ENCODE results near the gene FJX1.

Gene FJX1

DNA sequence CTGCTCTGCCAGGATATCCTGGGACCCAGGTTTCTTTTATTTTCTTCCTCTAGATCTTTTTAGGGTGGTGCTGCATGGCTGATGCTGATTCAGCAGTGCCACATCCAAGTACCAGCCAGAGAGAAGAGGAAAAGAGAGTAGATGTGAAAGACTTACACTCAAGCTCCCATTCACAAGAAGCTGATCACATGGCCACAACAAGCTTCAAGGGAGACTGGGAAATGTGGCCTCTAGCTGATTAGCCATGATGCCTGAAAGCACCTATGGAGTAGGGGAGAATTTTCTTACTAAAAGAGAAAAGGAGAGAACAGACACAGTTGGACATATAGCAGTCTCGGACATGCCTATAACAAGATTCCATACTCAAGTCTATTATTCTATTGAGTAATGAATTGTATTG, 34.4 kb upstream of the FJX1 start:
- H3K27ac ChIP-seq (ENCODE audit: low read depth, low read length, poor library complexity, severe bottlenecking), result no peak overlapping the region
- H3K9ac ChIP-seq (ENCODE audit: low read length), result no peak overlapping the region
- H2AFZ ChIP-seq (ENCODE audit: low read length), result no peak overlapping the region
- H3K27me3 ChIP-seq (ENCODE audit: insufficient read depth, low read length), result no peaks in the 10 kb centered on the region
- no peaks in the 10 kb centered on the region for H4K20me1 ChIP-seq (ENCODE audit: insufficient read depth, low read length)
- TF ChIP-seq EZH2 (IDR thresholded peaks at IDR 0.05; ENCODE audit: borderline replicate concordance, low read length), result no peak
- TF ChIP-seq, protein P1, sequence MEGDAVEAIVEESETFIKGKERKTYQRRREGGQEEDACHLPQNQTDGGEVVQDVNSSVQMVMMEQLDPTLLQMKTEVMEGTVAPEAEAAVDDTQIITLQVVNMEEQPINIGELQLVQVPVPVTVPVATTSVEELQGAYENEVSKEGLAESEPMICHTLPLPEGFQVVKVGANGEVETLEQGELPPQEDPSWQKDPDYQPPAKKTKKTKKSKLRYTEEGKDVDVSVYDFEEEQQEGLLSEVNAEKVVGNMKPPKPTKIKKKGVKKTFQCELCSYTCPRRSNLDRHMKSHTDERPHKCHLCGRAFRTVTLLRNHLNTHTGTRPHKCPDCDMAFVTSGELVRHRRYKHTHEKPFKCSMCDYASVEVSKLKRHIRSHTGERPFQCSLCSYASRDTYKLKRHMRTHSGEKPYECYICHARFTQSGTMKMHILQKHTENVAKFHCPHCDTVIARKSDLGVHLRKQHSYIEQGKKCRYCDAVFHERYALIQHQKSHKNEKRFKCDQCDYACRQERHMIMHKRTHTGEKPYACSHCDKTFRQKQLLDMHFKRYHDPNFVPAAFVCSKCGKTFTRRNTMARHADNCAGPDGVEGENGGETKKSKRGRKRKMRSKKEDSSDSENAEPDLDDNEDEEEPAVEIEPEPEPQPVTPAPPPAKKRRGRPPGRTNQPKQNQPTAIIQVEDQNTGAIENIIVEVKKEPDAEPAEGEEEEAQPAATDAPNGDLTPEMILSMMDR (IDR thresholded peaks at IDR 0.05; ENCODE audit: low read length), result no peak
- H3K79me2 ChIP-seq (ENCODE audit: insufficient read depth, low read length), result no peaks in the 10 kb centered on the region
- no peaks in the 10 kb centered on the region for H3K9me2 ChIP-seq (ENCODE audit: low read depth, low read length)
- H3K4me1 ChIP-seq (ENCODE audit: insufficient read depth, low read length, severe bottlenecking), result no peaks in the 10 kb centered on the region
- no peaks in the 10 kb centered on the region for H3K36me3 ChIP-seq (ENCODE audit: insufficient read depth, low read length)
- H3F3A ChIP-seq (ENCODE audit: insufficient read depth, low read length), result no peaks in the 10 kb centered on the region
- H3K4me3 ChIP-seq (ENCODE audit: low read depth, low read length, poor library complexity, severe bottlenecking), result no peak overlapping the region
- no peaks in the 10 kb centered on the region for H3K9me3 ChIP-seq (ENCODE audit: low read length)
- H3K4me2 ChIP-seq (ENCODE audit: low read length), result no peak overlapping the region

DNA sequence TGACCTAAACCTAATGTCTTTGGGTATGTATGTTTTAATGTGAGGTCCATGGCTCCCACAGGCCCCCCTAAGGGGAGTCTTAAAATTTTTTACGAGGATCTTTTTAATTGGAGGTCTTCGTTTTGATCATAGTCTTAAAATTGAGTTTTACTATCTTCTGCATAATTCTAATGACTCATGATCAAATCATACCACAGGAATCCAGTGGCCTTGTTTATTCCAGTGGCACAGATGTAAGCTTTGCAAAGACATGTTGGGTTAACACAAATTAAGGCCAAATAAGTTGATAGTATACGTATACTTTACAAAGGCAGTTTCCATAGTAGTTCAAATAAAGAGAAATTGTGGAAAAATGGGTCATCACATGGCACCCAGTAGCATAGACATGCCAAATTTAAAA, 33.9 kb upstream of the FJX1 start:
- Histone ChIP-seq H3K9me3 (ENCODE audit: low read length) (no peaks in the 10 kb centered on the region), H3F3A (ENCODE audit: insufficient read depth, low read length) (no peaks in the 10 kb centered on the region), H2AFZ (ENCODE audit: low read length) (no peak overlapping the region), H3K4me3 (ENCODE audit: low read depth, low read length, poor library complexity, severe bottlenecking) (no peak overlapping the region), H3K9me2 (ENCODE audit: low read depth, low read length) (no peaks in the 10 kb centered on the region), H4K20me1 (ENCODE audit: insufficient read depth, low read length) (no peaks in the 10 kb centered on the region), H3K79me2 (ENCODE audit: insufficient read depth, low read length) (no peaks in the 10 kb centered on the region), H3K4me2 (ENCODE audit: low read length) (no peak overlapping the region), H3K36me3 (ENCODE audit: insufficient read depth, low read length) (no peaks in the 10 kb centered on the region), H3K27ac (ENCODE audit: low read depth, low read length, poor library complexity, severe bottlenecking) (no peak overlapping the region), H3K9ac (ENCODE audit: low read length) (no peak overlapping the region), H3K27me3 (ENCODE audit: insufficient read depth, low read length) (no peaks in the 10 kb centered on the region), H3K4me1 (ENCODE audit: insufficient read depth, low read length, severe bottlenecking) (no peaks in the 10 kb centered on the region)
- no peak for TF ChIP-seq EZH2 (IDR thresholded peaks at IDR 0.05; ENCODE audit: borderline replicate concordance, low read length)
- TF ChIP-seq, protein P1 (IDR thresholded peaks at IDR 0.05; ENCODE audit: low read length), result no peak

DNA sequence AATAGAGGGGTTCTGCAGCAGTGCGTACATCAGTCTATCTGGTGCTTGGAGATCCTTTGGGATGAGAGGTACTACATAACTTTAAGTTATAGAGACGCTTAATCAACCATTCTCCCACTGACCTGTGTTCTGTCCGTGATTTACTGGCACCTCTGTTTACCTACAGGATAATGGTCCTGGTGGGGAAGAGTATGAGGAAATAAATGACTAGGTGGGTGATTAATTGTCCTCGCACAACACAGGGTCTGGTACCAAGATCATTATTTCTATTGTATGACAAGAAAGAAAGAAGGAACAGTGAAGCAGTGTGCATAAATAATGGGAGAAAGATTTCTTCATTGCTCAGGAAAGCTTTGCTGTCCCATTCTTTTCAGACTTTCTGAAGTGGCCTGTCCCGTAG, 32.8 kb upstream of the FJX1 start:
- Histone ChIP-seq H3K9me3 (ENCODE audit: low read length) (no peaks in the 10 kb centered on the region), H4K20me1 (ENCODE audit: insufficient read depth, low read length) (no peaks in the 10 kb centered on the region), H3F3A (ENCODE audit: insufficient read depth, low read length) (no peaks in the 10 kb centered on the region), H3K4me3 (ENCODE audit: low read depth, low read length, poor library complexity, severe bottlenecking) (no peak overlapping the region), H3K27ac (ENCODE audit: low read depth, low read length, poor library complexity, severe bottlenecking) (no peak overlapping the region), H3K4me2 (ENCODE audit: low read length) (no peak overlapping the region), H3K9me2 (ENCODE audit: low read depth, low read length) (no peaks in the 10 kb centered on the region), H2AFZ (ENCODE audit: low read length) (no peak overlapping the region), H3K79me2 (ENCODE audit: insufficient read depth, low read length) (no peaks in the 10 kb centered on the region), H3K4me1 (ENCODE audit: insufficient read depth, low read length, severe bottlenecking) (no peaks in the 10 kb centered on the region), H3K27me3 (ENCODE audit: insufficient read depth, low read length) (no peaks in the 10 kb centered on the region), H3K9ac (ENCODE audit: low read length) (no peak overlapping the region), H3K36me3 (ENCODE audit: insufficient read depth, low read length) (no peaks in the 10 kb centered on the region)
- TF ChIP-seq, protein P1 (IDR thresholded peaks at IDR 0.05; ENCODE audit: low read length), result no peak
- TF ChIP-seq EZH2 (IDR thresholded peaks at IDR 0.05; ENCODE audit: borderline replicate concordance, low read length), result no peak
